Activated T-cell treated with anti-CD3 and anti-CD28 coated beads, Interleukin-2, amount 50 U/mL, for 4 hours (primary cell): ENCODE measurements around the gene KIAA0825. TPM values are rescaled to one million over a fixed set of nuclear protein-coding genes. Genes with fewer than 3 reads are reported as not detected.

Source experiments
- total RNA-seq, 3 donors: library from RNA; stranded (reverse); gene quantifications; one replicate each; pipeline ENCODE4 v1.2.1, GENCODE V29; 2021

The KIAA0825 gene
- total RNA-seq, 3 donors from 2014 or later, result 0.33 to 0.38 (median 0.34) TPM

Other genes starting within 250 kb of the KIAA0825 start
- 1 to 10 TPM; 7.5 to 9.0 (median 7.7) TPM for gene SLF1, start 65 bp upstream of the KIAA0825 start, total RNA-seq